Ectodermal cell (in vitro differentiated cells): ENCODE measurements around the gene CACNB4.
"Not testable (repeated sequence)": the region's sequence is repeated elsewhere in the genome, so short reads cannot be mapped to it uniquely, and the experiment has no call there.

Experiments
- H3K27ac ChIP-seq: 2 replicates; pipeline ENCODE4 v1.7.0; 2013; ENCODE audit warnings: mild to moderate bottlenecking, low read depth, low read length; ENCODE audit not compliant: insufficient read depth, poor library complexity, severe bottlenecking
- H3K27me3 ChIP-seq: 2 replicates; pipeline ENCODE4 v1.7.0; 2013; ENCODE audit warnings: mild to moderate bottlenecking, low read length; ENCODE audit not compliant: insufficient read depth, control insufficient read depth, poor library complexity, severe bottlenecking
- H3K36me3 ChIP-seq: one replicate; pipeline ENCODE4 v1.7.0; 2013; ENCODE audit warnings: low read length; ENCODE audit not compliant: control insufficient read depth, insufficient read depth
- H3K4me1 ChIP-seq: one replicate; pipeline ENCODE4 v1.7.0; 2013; ENCODE audit warnings: low read length; ENCODE audit not compliant: control insufficient read depth, insufficient read depth
- H3K4me3 ChIP-seq: 2 replicates; pipeline ENCODE4 v1.7.0; 2013; ENCODE audit warnings: low read depth, low read length, control low read depth; ENCODE audit not compliant: insufficient read depth
- H3K9me3 ChIP-seq: 2 replicates; pipeline ENCODE4 v1.7.0; 2013; ENCODE audit warnings: mild to moderate bottlenecking, low read length, moderate library complexity; ENCODE audit not compliant: control insufficient read depth
- WGBS, 2 experiments: methylation state at CpG; one replicate each; pipeline ENCODE4 v1.1.7; 2013; ENCODE audit warnings: missing lambda C conversion rate in 2 of 2; 5-methylcytosine and 5-hydroxymethylcytosine counted together

CACNB4 gene

GRCh38 chr2:151931756-151932155 lies 167.1 kb downstream of the CACNB4 start:
- no peaks in the 10 kb centered on the region for H3K27me3 ChIP-seq
- no peak overlapping the region for H3K4me3 ChIP-seq
- no peaks in the 10 kb centered on the region for H3K4me1 ChIP-seq
- no CpG with 5 or more reads among the region's 1 CpG for WGBS, 2 experiments
- H3K36me3 ChIP-seq, result no peaks in the 10 kb centered on the region
- no peaks in the 10 kb centered on the region for H3K9me3 ChIP-seq
- H3K27ac ChIP-seq, result no peak overlapping the region

- no peaks in the 10 kb centered on the region for H3K27me3 ChIP-seq
- H3K4me1 ChIP-seq, result no peaks in the 10 kb centered on the region
- H3K27ac ChIP-seq, result no peak overlapping the region
- no peaks in the 10 kb centered on the region for H3K9me3 ChIP-seq
- 90 to 100% methylated on average over 1 of the region's 1 CpG for WGBS, 2 experiments
- no peaks in the 10 kb centered on the region for H3K36me3 ChIP-seq
- no peak overlapping the region for H3K4me3 ChIP-seq
Observed at GRCh38 chr2:151931030-151931611, 167.7 kb downstream of the CACNB4 start.

- H3K27ac ChIP-seq, result no peak overlapping the region
- 83 to 100% methylated on average over 2 of the region's 2 CpGs for WGBS, 2 experiments
- H3K4me1 ChIP-seq, result no peaks in the 10 kb centered on the region
- H3K9me3 ChIP-seq, result no peaks in the 10 kb centered on the region
- no peaks in the 10 kb centered on the region for H3K27me3 ChIP-seq
- no peaks in the 10 kb centered on the region for H3K36me3 ChIP-seq
- H3K4me3 ChIP-seq, result no peak overlapping the region
Observed at GRCh38 chr2:151930042-151930441, 168.8 kb downstream of the CACNB4 start.

- no peaks in the 10 kb centered on the region for H3K27me3 ChIP-seq
- WGBS, 2 experiments, result 87 to 90% methylated on average over 2 of the region's 2 CpGs
- H3K9me3 ChIP-seq, result no peaks in the 10 kb centered on the region
- no peak overlapping the region for H3K27ac ChIP-seq
- no peaks in the 10 kb centered on the region for H3K4me1 ChIP-seq
- no peaks in the 10 kb centered on the region for H3K36me3 ChIP-seq
- H3K4me3 ChIP-seq, result no peak overlapping the region
Observed at GRCh38 chr2:151928380-151928779, 170.5 kb downstream of the CACNB4 start.

- 93 to 95% methylated on average over 7 of the region's 7 CpGs for WGBS, 2 experiments
- H3K9me3 ChIP-seq, result no peaks in the 10 kb centered on the region
- no peaks in the 10 kb centered on the region for H3K27me3 ChIP-seq
- no peaks in the 10 kb centered on the region for H3K36me3 ChIP-seq
- H3K4me1 ChIP-seq, result no peaks in the 10 kb centered on the region
- H3K27ac ChIP-seq, result no peak overlapping the region
- no peak overlapping the region for H3K4me3 ChIP-seq
Observed at GRCh38 chr2:151927501-151928221, 171.2 kb downstream of the CACNB4 start.

- 73 to 74% methylated on average over 5 of the region's 5 CpGs for WGBS, 2 experiments
- Histone ChIP-seq H3K27me3 (no peaks in the 10 kb centered on the region), H3K4me1 (no peaks in the 10 kb centered on the region), H3K27ac (no peak overlapping the region), H3K36me3 (no peaks in the 10 kb centered on the region), H3K9me3 (no peaks in the 10 kb centered on the region), H3K4me3 (no peak overlapping the region)
Observed at GRCh38 chr2:151922845-151923666, 175.8 kb downstream of the CACNB4 start.

- H3K27ac ChIP-seq, result no peak overlapping the region
- no peaks in the 10 kb centered on the region for H3K9me3 ChIP-seq
- 79 to 80% methylated on average over 1 of the region's 1 CpG for WGBS, 2 experiments
- H3K27me3 ChIP-seq, result no peaks in the 10 kb centered on the region
- H3K36me3 ChIP-seq, result no peaks in the 10 kb centered on the region
- H3K4me1 ChIP-seq, result no peaks in the 10 kb centered on the region
- H3K4me3 ChIP-seq, result no peak overlapping the region
Observed at GRCh38 chr2:151919786-151920185, 179.1 kb downstream of the CACNB4 start.

- H3K27me3 ChIP-seq, result no peaks in the 10 kb centered on the region
- no peaks in the 10 kb centered on the region for H3K9me3 ChIP-seq
- 92% methylated on average over 2 of the region's 2 CpGs for WGBS, 2 experiments
- H3K4me3 ChIP-seq, result no peak overlapping the region
- H3K4me1 ChIP-seq, result no peaks in the 10 kb centered on the region
- H3K27ac ChIP-seq, result no peak overlapping the region
- no peaks in the 10 kb centered on the region for H3K36me3 ChIP-seq
Observed at GRCh38 chr2:151918308-151918707, 180.5 kb downstream of the CACNB4 start.

- no peaks in the 10 kb centered on the region for H3K4me1 ChIP-seq
- H3K9me3 ChIP-seq, result no peaks in the 10 kb centered on the region
- no peaks in the 10 kb centered on the region for H3K36me3 ChIP-seq
- H3K27me3 ChIP-seq, result no peaks in the 10 kb centered on the region
- WGBS, 2 experiments, result 93 to 98% methylated on average over 4 of the region's 5 CpGs
- H3K4me3 ChIP-seq, result no peak overlapping the region
- no peak overlapping the region for H3K27ac ChIP-seq
Observed at GRCh38 chr2:151916632-151917031, 182.2 kb downstream of the CACNB4 start.

- not testable (repeated sequence) for H3K9me3 ChIP-seq, H3K36me3 ChIP-seq, H3K27me3 ChIP-seq, H3K4me3 ChIP-seq, H3K4me1 ChIP-seq, H3K27ac ChIP-seq
- WGBS, 2 experiments, result 93 to 96% methylated on average over 6 to 7 of the region's 7 CpGs
Observed at GRCh38 chr2:151915629-151916025, 183.2 kb downstream of the CACNB4 start.
